GM12878 (cell line): ENCODE data around the gene TRAF3.

Source experiments
- CREM ChIP-seq: IDR thresholded peaks from 2 replicates; pipeline ENCODE4 v1.6.1; 2014; ENCODE audit warnings: antibody characterized with exemption, low read depth
- PML ChIP-seq: IDR thresholded peaks from 2 replicates; pipeline ENCODE4 v1.6.1; 2012; ENCODE audit warnings: low read length, inconsistent platforms
- POLR2AphosphoS5 ChIP-seq: IDR thresholded peaks from 2 replicates; pipeline ENCODE4 v1.6.1; 2011; ENCODE audit warnings: mild to moderate bottlenecking, low read length, inconsistent platforms
- SMC3 ChIP-seq: IDR thresholded peaks from 2 replicates; pipeline ENCODE4 v1.6.1; 2011; ENCODE audit warnings: low read length, improper control_type of control experiment, borderline replicate concordance

DNA sequence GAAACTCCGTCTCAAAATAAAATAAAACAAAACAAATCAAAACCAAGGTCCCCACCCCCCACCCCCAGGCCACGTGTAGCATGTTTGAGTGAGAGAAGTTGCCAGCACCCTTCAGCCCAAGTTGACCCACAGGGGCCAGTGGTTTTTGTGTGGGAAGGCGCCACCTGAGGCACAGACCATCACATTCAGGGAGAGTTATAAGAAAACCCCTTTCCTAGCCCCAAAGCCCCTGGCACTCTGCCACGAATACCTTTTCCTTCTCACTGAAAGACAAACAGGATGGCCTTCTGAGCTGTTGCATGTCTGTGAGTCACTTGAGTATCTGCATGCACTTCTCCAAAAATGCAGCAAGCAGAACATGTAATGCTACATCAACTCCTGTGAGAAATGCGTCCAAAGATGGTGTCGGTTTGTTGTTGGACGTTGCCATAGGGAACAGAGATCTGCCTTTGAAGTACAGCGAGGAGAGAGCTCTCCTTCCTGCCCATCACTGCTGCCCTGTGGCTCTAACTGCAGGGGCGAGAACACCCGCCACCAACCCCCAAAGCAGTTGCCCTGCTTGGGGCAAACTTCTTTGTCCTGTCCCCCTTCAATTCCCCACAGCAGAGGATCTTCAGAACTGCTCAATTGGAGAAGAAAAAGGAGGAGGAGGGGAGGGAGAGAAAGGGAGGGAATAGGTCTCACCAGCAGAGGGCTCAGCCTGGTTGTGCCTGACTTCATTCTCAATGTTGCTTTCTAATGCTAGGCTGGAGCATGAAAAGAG, 2.7 kb upstream of the TRAF3 start:
- TF ChIP-seq PML (no peak), CREM (no peak), SMC3 (peak; percentile 84), POLR2AphosphoS5 (no peak)
